Stimulated activated CD4-positive, alpha-beta T cell treated with anti-CD3 and anti-CD28 coated beads, Interleukin-1b, Interleukin-23, amount 100 ng/mL, for 4 hours (primary cell): ENCODE results near the gene LGALS14.

Source experiments
- DNase-seq, 2 donors: peaks; one replicate each; pipeline ENCODE4 v3.0.0-alpha.2; 2020; ENCODE audit warnings: low read depth in 2 of 2

LGALS14 gene

DNA sequence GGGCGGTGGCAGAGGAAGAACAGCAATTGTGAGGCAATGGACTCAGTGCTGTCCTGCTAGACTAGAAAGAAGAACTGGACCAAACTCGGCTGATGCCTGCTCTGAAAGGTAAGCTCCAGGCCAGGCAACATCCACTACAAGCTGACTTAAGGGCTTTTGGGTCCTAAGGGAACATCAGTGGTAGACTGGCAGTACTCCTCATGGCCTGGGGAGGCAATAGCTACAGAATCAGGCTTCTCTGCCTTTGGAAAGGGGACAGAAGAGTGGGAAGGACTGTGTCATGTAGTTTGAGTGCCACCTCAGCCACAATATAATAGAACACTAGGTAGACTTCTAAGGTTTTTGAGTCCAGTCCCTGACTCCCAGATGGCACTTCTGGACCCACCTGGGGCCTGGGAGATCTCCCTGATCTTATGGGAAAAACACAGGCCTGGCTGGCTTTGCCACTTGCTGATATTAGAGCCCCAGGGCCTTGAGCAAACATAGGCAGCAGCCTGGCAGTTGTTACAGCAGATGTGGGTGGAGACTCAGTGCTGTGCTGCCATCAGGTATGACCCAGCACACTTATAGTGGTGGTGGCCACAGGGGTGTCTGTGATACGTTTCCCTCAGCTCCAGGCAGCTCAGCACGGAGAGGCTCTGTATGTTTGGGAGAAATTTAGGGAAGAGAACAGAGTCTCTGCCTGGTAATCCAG is 42.7 kb downstream of the LGALS14 start:
- DNase-seq: no peak

GRCh38 chr19:39749981-39750380 is 45.7 kb downstream of the LGALS14 start:
- no peak for DNase-seq

- DNase-seq: no peak
Observed at GRCh38 chr19:39752390-39752789, 48.1 kb downstream of the LGALS14 start.

GRCh38 chr19:39752795-39753194 is 48.5 kb downstream of the LGALS14 start:
- DNase-seq: no peak

DNA sequence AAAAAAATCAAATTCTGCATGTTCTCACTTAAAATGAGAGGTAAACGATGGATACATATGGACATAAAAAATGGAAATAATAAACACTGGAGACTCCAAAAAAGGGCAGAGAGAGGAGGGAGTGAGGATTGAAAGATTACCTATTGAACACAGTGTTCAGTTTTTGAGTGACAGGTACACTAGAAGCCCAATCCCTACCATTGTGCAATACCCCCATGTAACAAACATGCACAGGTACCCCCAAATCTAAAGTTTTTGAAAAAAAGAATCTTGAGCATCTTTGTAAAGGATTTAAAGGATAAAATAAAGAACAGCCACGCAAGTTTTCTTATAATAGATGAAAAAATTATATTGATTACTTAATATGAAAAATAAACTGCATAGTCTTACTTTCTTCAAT is 50.3 kb downstream of the LGALS14 start:
- DNase-seq: no peak

- no peak for DNase-seq
Observed at GRCh38 chr19:39754971-39755370, 50.7 kb downstream of the LGALS14 start.
